Sigmoid colon (tissue), 4 donors: ENCODE measurements around the gene BTBD9.

ENCODE experiments used
- EP300 ChIP-seq, 4 donors: sonication (generic); formaldehyde crosslinking; IDR thresholded peaks; one replicate each; pipeline ENCODE4 v1.6.1; 2017; ENCODE audit warnings: antibody characterized with exemption in 4 of 4
- POLR2A ChIP-seq, 2 donors: fragments of 450-650 bp; IDR thresholded peaks; one replicate each; pipeline ENCODE4 v1.6.1; 2016; ENCODE audit warnings: antibody characterized with exemption in 2 of 2, mild to moderate bottlenecking in 2 of 2, moderate library complexity in 2 of 2
- POLR2AphosphoS5 ChIP-seq, 4 donors: sonication (generic); formaldehyde crosslinking; IDR thresholded peaks; one replicate each; pipeline ENCODE4 v1.6.1; 2017; ENCODE audit warnings: antibody characterized with exemption in 4 of 4
- TF ChIP-seq, protein P1 (sequence below), 4 experiments: fragments of 450-650 bp in 3 of 4; fragments of 200-600 bp in 1 of 4; IDR thresholded peaks; one replicate each; pipeline ENCODE4 v1.5.1; 2016 to 2019; ENCODE audit warnings: antibody characterized with exemption in 4 of 4, mild to moderate bottlenecking in 3 of 4, moderate library complexity in 2 of 4

GRCh38 chr6:38350220-38350619, 289.5 kb downstream of the BTBD9 start:
- TF ChIP-seq POLR2AphosphoS5 (IDR thresholded peaks at IDR 0.05) (no peak), POLR2A (IDR thresholded peaks at IDR 0.05) (no peak), EP300 (IDR thresholded peaks at IDR 0.05) (no peak)
- TF ChIP-seq, protein P1, sequence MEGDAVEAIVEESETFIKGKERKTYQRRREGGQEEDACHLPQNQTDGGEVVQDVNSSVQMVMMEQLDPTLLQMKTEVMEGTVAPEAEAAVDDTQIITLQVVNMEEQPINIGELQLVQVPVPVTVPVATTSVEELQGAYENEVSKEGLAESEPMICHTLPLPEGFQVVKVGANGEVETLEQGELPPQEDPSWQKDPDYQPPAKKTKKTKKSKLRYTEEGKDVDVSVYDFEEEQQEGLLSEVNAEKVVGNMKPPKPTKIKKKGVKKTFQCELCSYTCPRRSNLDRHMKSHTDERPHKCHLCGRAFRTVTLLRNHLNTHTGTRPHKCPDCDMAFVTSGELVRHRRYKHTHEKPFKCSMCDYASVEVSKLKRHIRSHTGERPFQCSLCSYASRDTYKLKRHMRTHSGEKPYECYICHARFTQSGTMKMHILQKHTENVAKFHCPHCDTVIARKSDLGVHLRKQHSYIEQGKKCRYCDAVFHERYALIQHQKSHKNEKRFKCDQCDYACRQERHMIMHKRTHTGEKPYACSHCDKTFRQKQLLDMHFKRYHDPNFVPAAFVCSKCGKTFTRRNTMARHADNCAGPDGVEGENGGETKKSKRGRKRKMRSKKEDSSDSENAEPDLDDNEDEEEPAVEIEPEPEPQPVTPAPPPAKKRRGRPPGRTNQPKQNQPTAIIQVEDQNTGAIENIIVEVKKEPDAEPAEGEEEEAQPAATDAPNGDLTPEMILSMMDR (IDR thresholded peaks at IDR 0.05) = no peak
